ENCODE measurements around the gene NR2C2.

The NR2C2 gene

DNA sequence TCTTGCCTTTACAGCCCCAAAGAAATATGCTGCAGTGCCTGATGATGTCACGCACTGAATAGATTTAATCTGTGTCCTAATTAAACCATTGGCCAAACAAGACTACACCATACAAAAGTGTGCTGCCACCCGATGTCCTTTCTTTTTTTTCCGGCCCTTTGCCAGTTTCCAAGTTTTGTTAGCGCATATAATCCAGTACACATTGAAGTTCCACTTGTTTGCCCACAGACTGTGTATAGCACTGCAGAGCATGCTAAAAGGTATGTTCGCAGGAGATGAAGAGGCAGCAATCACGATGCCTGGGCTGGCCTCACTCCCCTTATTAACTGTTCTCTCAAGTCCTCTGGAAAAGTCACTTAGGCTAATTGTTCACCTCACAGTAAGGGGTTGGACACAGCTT is 90.9 kb downstream of the NR2C2 start:
- no peak overlapping the region for H3K4me3 ChIP-seq
- no peak for DNase-seq (ENCODE audit: low spot score)
- TF ChIP-seq, protein P1, sequence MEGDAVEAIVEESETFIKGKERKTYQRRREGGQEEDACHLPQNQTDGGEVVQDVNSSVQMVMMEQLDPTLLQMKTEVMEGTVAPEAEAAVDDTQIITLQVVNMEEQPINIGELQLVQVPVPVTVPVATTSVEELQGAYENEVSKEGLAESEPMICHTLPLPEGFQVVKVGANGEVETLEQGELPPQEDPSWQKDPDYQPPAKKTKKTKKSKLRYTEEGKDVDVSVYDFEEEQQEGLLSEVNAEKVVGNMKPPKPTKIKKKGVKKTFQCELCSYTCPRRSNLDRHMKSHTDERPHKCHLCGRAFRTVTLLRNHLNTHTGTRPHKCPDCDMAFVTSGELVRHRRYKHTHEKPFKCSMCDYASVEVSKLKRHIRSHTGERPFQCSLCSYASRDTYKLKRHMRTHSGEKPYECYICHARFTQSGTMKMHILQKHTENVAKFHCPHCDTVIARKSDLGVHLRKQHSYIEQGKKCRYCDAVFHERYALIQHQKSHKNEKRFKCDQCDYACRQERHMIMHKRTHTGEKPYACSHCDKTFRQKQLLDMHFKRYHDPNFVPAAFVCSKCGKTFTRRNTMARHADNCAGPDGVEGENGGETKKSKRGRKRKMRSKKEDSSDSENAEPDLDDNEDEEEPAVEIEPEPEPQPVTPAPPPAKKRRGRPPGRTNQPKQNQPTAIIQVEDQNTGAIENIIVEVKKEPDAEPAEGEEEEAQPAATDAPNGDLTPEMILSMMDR (IDR thresholded peaks at IDR 0.05): no peak
- no peak overlapping the region for H3K27ac ChIP-seq

DNA sequence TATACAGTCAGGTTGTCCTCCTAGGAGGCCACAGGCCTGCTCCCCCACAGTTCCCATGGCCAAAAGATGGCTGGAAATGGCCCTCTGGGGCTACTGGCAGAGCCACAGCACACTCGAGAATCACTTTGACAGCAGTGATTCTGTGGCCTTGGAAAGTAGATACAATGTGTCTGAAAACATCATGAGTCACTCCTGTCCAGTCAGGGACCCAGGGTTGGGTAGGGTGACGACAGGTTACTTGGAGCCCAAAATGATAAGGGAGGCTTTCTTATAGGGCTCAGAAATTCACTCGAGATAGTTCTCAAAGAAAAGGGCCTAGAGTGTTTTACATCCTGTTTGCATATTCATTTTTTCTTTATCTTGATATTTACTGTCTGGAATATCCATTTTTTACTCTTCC is 93.5 kb downstream of the NR2C2 start:
- Histone ChIP-seq H3K4me3 (no peak overlapping the region), H3K27ac (no peak overlapping the region)
- no peak for DNase-seq (ENCODE audit: low spot score)
- TF ChIP-seq, protein P1 (IDR thresholded peaks at IDR 0.05): no peak

DNA sequence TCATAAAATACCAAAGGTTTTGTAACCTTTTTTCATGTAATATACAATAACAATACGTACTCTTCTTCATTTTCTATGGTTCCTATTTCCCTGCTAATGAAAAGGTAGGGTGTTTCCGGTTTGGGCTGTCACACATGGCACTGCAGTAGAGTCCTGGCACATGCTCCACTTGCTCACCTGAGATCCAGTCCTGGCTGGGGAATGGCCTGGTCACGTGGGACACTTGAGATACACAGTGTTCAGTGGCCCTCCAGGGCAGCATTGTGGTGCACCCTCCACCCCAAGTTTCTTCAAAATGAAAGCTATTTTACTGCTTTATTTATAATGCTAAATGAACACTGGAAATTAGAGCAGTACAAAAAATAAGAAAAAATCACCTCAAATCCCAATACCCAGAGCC is 94.6 kb downstream of the NR2C2 start:
- TF ChIP-seq, protein P1 (IDR thresholded peaks at IDR 0.05): no peak
- Histone ChIP-seq H3K27ac (no peak overlapping the region), H3K4me3 (no peak overlapping the region)
- DNase-seq (ENCODE audit: low spot score): no peak

DNA sequence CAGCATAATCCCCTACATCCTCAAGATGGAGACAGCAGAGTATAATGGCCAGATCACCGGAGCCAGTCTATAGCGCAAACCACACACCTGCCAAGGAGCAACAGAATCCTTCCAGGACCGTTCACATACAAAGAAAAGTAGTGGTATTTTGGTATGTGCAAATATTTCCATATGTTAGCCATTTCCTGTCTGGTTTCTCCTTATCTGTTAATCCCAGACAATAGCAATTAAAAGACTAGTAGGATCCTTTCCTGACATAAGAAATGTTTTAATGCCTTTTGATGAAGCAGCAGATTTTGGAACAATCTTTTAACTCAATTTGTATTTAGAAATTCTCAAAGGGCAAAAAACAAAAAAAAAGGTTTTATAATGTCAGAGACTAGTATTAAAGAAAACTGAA is 95.6 kb downstream of the NR2C2 start:
- Histone ChIP-seq H3K4me3 (no peak overlapping the region), H3K27ac (no peak overlapping the region)
- no peak for DNase-seq (ENCODE audit: low spot score)
- TF ChIP-seq, protein P1 (IDR thresholded peaks at IDR 0.05): no peak

DNA sequence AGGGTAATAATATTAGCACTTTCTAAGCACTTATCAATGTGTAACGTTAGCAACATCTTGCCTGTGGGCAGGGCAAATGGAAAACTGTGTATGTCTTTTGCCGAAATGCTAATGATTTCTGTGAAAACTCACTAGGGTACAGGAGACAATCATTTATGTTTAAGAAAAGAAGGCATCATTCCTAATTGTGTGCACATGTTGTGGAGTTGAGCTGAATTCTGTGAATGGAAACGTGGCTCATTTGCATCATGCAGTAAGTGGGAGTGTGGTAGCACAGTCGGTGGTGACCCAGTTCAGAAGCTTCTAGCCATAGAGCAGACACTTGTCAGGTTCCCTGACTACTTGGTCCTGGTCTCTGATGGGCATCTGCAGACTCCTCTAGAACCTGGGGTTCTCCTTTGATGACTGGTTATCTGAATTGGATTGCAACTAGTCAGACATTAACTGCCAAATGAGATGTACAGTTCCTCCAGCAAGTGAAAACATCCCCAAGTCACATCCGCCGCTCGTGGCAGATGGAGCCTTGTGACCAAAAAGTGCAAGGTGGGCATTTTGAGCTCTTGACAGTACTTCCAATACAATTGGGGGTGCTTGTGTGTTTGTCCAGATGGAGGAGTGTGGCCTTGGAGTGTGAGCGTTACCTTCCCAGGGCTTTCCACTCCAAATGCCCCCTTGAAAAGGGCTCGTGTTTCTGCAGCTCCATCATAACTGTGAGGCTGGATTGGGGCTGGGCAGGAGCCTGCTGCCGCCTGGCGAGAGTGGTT is 96.2 kb downstream of the NR2C2 start:
- no peak overlapping the region for H3K27ac ChIP-seq
- no peak overlapping the region for H3K4me3 ChIP-seq
- TF ChIP-seq, protein P1 (IDR thresholded peaks at IDR 0.05): no peak
- DNase-seq (ENCODE audit: low spot score): no peak

DNA sequence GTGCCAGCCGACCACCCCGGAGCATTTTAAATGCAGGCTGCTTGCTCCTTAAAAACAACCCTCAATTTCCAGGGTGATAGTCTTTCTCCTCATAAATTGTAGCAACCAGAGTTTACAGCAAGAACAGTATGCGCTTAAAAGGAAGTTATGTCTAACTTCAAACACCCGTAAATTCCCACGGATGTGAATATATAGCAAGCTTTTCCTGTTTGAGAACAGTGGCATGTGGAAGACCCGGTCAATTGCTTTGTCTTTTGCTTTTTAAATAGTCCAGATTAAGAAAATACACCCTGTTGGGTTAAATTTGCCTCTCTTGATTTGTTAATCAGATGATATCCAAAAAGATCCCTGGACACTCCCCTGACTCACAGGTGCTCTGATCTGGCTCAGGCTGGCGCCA is 96.9 kb downstream of the NR2C2 start:
- no peak overlapping the region for H3K27ac ChIP-seq
- no peak overlapping the region for H3K4me3 ChIP-seq
- no peak for DNase-seq (ENCODE audit: low spot score)
- TF ChIP-seq, protein P1 (IDR thresholded peaks at IDR 0.05): no peak

DNA sequence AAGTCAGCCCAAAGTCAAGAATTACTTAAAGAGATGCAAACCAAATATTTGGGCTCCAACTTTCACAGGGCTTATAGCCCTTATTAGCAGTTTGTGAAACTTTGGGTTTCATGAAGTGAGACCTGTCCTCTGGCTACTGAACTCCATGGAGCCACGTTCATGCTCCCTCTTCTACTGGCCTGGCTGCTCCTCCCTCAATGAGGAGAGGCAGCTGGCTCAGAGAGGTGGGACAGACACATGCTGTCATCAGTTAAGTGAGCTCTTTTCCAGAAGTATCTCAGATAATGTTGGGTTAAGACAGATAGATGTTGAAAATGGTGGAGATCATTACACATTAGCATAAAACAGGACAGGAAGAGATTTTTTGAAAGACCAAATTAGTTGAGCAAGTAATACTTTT is 98.3 kb downstream of the NR2C2 start:
- Histone ChIP-seq H3K4me3 (no peak overlapping the region), H3K27ac (no peak overlapping the region)
- DNase-seq (ENCODE audit: low spot score): no peak
- TF ChIP-seq, protein P1 (IDR thresholded peaks at IDR 0.05): no peak
